Parathyroid adenoma (tissue), 2 donors: Measurements from ENCODE around the gene ZNF736.

ENCODE experiments used
- H2AFZ ChIP-seq: fragments of 300-600 bp; sonication (generic); one replicate; pipeline ENCODE4 v1.7.0; 2017; ENCODE audit warnings: antibody characterized with exemption, mild to moderate bottlenecking
- H3K27ac ChIP-seq: fragments of 300-600 bp; sonication (generic); one replicate; pipeline ENCODE4 v1.7.0; 2017
- H3K27me3 ChIP-seq: fragments of 300-600 bp; sonication (generic); one replicate; pipeline ENCODE4 v1.7.0; 2017; ENCODE audit warnings: low read length; ENCODE audit not compliant: control insufficient read depth, insufficient read depth
- H3K36me3 ChIP-seq: fragments of 300-600 bp; sonication (generic); one replicate; pipeline ENCODE4 v1.7.0; 2017; ENCODE audit warnings: low read length; ENCODE audit not compliant: control insufficient read depth, insufficient read depth
- H3K4me1 ChIP-seq: fragments of 300-600 bp; sonication (generic); one replicate; pipeline ENCODE4 v1.7.0; 2017; ENCODE audit warnings: control low read depth
- H3K4me2 ChIP-seq: fragments of 300-600 bp; sonication (generic); one replicate; pipeline ENCODE4 v1.7.0; 2017; ENCODE audit warnings: low read length
- H3K4me3 ChIP-seq: fragments of 300-600 bp; sonication (generic); one replicate; pipeline ENCODE4 v1.7.0; 2017; ENCODE audit warnings: low read depth, low read length
- H3K79me2 ChIP-seq: fragments of 300-600 bp; sonication (generic); one replicate; pipeline ENCODE4 v1.7.0; 2017; ENCODE audit warnings: control low read depth
- H3K9ac ChIP-seq: fragments of 300-600 bp; sonication (generic); one replicate; pipeline ENCODE4 v1.7.0; 2017; ENCODE audit warnings: mild to moderate bottlenecking
- H3K9me3 ChIP-seq: fragments of 300-600 bp; sonication (generic); one replicate; pipeline ENCODE4 v1.7.0; 2017; ENCODE audit warnings: low read length; ENCODE audit not compliant: control insufficient read depth
- CTCF ChIP-seq: fragments of 300-600 bp; sonication (generic); IDR thresholded peaks from one replicate; pipeline ENCODE4 v1.7.0; 2017; ENCODE audit warnings: antibody characterized with exemption, mild to moderate bottlenecking
- donor health status: primary hyperparathyroidism.

Gene ZNF736

GRCh38 chr7:64300641-64301405, 12.9 kb upstream of the ZNF736 start:
- Histone ChIP-seq H2AFZ (no peak overlapping the region), H3K4me2 (no peak overlapping the region), H3K9ac (no peak overlapping the region), H3K4me3 (no peak overlapping the region), H3K9me3 (no peaks in the 10 kb centered on the region), H3K27me3 (no peaks in the 10 kb centered on the region), H3K27ac (no peak overlapping the region), H3K4me1 (no peaks in the 10 kb centered on the region), H3K79me2 (no peaks in the 10 kb centered on the region), H3K36me3 (no peaks in the 10 kb centered on the region)
- no peak for TF ChIP-seq CTCF

- Histone ChIP-seq H3K9ac (no peak overlapping the region), H3K79me2 (no peaks in the 10 kb centered on the region), H3K9me3 (no peaks in the 10 kb centered on the region), H3K4me3 (peak overlapping the region; percentile 81), H2AFZ (peak overlapping the region; percentile 83), H3K4me2 (peak overlapping the region; percentile 96), H3K4me1 (peaks cover 5% of the 10 kb centered on the region), H3K36me3 (no peaks in the 10 kb centered on the region), H3K27ac (peak overlapping the region; percentile 79), H3K27me3 (no peaks in the 10 kb centered on the region)
- TF ChIP-seq CTCF = no peak
Observed at GRCh38 chr7:64307254-64308015, 6.3 kb upstream of the ZNF736 start.

- Histone ChIP-seq H3K4me2 (peak overlapping the region; percentile 96), H3K27me3 (no peaks in the 10 kb centered on the region), H3K27ac (peak overlapping the region; percentile 79), H2AFZ (peak overlapping the region; percentile 83), H3K36me3 (no peaks in the 10 kb centered on the region), H3K9me3 (no peaks in the 10 kb centered on the region), H3K79me2 (no peaks in the 10 kb centered on the region), H3K4me1 (peaks cover 5% of the 10 kb centered on the region), H3K4me3 (peak overlapping the region; percentile 81), H3K9ac (no peak overlapping the region)
- no peak for TF ChIP-seq CTCF
Observed at GRCh38 chr7:64308016-64308270, 5.8 kb upstream of the ZNF736 start.

- no peaks in the 10 kb centered on the region for H3K36me3 ChIP-seq
- H3K9ac ChIP-seq = no peak overlapping the region
- H3K9me3 ChIP-seq = no peaks in the 10 kb centered on the region
- TF ChIP-seq CTCF = no peak
- H2AFZ ChIP-seq = no peak overlapping the region
- no peak overlapping the region for H3K4me2 ChIP-seq
- no peaks in the 10 kb centered on the region for H3K27me3 ChIP-seq
- no peak overlapping the region for H3K4me3 ChIP-seq
- no peak overlapping the region for H3K27ac ChIP-seq
- peaks cover 7% of the 10 kb centered on the region for H3K4me1 ChIP-seq
- no peaks in the 10 kb centered on the region for H3K79me2 ChIP-seq
Observed at GRCh38 chr7:64310426-64310825, 3.3 kb upstream of the ZNF736 start.
